Memory B cell (primary cell): ENCODE results near the gene DIP2C.

Experiments used
- ATAC-seq: fragments of 150-1000 bp; cut with Tn5 transposase; 2 replicates; pipeline ENCODE4 v1.10.0; 2021; ENCODE audit warnings: low read depth, mild to moderate bottlenecking, moderate library complexity
- DNase-seq, 2 donors: peaks; one replicate each; pipeline ENCODE4 v3.0.0; 2022; ENCODE audit warnings: low spot score in 2 of 2
- H3K27ac Mint-ChIP-seq: one replicate; pipeline ENCODE4 v1.8.0; 2022; ENCODE audit warnings: mild to moderate bottlenecking, moderate library complexity, mixed read lengths
- H3K27me3 Mint-ChIP-seq: one replicate; pipeline ENCODE4 v1.8.0; 2022; ENCODE audit warnings: mixed read lengths
- H3K36me3 Mint-ChIP-seq: one replicate; pipeline ENCODE4 v1.8.0; 2022; ENCODE audit warnings: mild to moderate bottlenecking, mixed read lengths
- H3K4me1 Mint-ChIP-seq: one replicate; pipeline ENCODE4 v1.8.0; 2022; ENCODE audit warnings: mixed read lengths
- H3K4me3 Mint-ChIP-seq: one replicate; pipeline ENCODE4 v1.8.0; 2022; ENCODE audit warnings: mild to moderate bottlenecking, moderate library complexity, mixed read lengths
- H3K9me3 Mint-ChIP-seq: one replicate; pipeline ENCODE4 v1.8.0; 2022; ENCODE audit warnings: mixed read lengths

DIP2C gene

DNA sequence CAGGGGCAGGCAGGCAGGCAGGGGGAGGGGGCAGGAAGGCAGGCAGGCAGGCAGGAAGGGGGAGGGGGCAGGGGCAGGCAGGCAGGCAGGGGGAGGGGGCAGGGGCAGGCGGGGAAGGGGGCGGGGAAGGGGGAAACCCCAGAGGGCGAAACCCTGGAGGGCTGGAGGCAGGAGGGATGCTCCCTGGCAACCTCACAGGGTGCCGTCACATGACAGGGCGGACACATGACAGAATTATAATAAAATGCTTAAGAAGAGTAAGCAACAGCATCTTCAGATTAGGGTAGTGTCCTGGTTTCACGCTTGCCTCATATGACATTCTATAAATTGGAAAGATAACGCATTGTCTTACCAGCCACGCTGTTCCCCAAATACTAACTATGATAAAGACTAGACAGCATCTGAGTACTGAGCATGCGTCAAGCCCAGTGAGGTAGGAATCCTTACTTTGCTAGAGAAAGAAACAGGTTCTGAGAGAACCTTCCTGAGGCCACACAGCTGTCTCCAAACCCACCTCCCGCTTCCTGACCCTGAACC lies 131.6 kb downstream of the DIP2C start:
- Mint-ChIP-seq H3K27ac (no peak overlapping the region), H3K36me3 (no peaks in the 10 kb centered on the region), H3K4me3 (no peak overlapping the region), H3K9me3 (no peaks in the 10 kb centered on the region), H3K27me3 (peaks cover 17% of the 10 kb centered on the region), H3K4me1 (peaks cover 9% of the 10 kb centered on the region)
- DNase-seq (no peak), ATAC-seq (no peak)

DNA sequence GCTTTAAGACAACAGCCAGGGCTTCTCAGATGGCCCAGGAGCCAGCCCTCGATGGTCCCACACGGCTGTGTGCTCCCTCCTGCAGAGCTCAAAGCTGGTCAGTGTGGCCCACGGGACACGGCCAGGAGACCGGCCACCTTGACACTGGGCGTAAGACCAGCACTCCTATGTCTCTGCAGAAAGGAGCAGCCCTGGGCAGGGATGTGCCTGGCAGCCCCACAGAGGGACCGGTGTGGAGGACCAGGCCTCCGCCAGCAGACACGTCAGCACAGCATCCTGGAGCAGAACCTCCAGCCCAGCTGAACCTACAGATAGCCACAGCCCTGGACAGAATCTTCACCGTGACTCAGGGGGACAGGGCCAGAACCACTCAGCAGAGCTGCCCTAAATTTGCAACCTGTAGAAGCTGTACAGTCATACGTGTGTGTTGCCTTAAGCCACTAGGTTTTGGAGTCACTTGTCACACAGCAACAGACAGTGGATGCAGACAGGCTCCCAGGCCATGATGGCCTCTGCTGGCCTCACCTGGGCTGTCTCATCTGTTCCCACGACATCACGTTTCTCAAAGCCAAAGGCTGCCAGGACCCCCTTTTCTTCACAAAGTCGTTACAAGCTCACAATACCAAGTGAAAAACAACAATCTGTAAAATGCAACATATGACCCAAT lies 132.4 kb downstream of the DIP2C start:
- no peaks in the 10 kb centered on the region for H3K36me3 Mint-ChIP-seq
- DNase-seq (no peak), ATAC-seq (no peak)
- H3K27me3 Mint-ChIP-seq: peaks cover 18% of the 10 kb centered on the region
- H3K4me3 Mint-ChIP-seq: no peak overlapping the region
- H3K9me3 Mint-ChIP-seq: no peaks in the 10 kb centered on the region
- H3K4me1 Mint-ChIP-seq: peaks cover 9% of the 10 kb centered on the region
- H3K27ac Mint-ChIP-seq: no peak overlapping the region

DNA sequence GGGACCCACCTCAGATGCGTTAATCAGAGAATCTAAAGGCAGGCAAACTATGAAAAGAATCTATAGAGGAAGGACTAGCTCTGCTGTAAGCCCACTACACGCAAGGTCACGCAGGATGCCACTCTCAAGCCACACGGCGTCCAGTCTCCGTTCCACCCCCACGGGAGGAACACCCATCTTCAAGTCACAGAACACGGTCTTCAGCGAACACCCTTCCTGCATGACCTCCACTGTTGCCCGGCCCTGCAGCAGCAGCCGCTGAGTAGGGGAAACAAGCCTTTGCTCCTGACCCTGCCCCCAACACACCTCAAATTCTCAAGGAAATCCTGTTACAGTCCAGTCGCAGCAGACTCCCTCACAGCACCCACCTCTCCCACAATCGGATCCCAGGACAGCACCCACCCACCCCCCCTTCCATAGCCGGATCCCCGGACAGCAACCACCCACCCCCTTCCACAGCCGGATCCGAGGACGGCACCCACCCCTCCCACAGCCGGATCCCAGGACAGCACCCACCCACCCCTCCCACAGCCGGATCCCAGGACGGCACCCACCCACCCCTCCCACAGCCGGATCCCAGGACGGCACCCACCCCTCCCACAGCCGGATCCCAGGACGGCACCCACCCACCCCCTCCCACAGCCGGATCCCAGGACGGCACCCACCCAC lies 133.7 kb downstream of the DIP2C start:
- DNase-seq (no peak), ATAC-seq (no peak)
- H3K27me3 Mint-ChIP-seq: peaks cover 20% of the 10 kb centered on the region
- no peak overlapping the region for H3K4me3 Mint-ChIP-seq
- H3K9me3 Mint-ChIP-seq: no peaks in the 10 kb centered on the region
- no peaks in the 10 kb centered on the region for H3K36me3 Mint-ChIP-seq
- no peak overlapping the region for H3K27ac Mint-ChIP-seq
- H3K4me1 Mint-ChIP-seq: peaks cover 9% of the 10 kb centered on the region

GRCh38 chr10:555281-555680 lies 134.2 kb downstream of the DIP2C start:
- no peak for ATAC-seq
- Mint-ChIP-seq H3K4me3 (no peak overlapping the region), H3K27ac (no peak overlapping the region), H3K9me3 (no peaks in the 10 kb centered on the region), H3K27me3 (peaks cover 23% of the 10 kb centered on the region), H3K36me3 (no peaks in the 10 kb centered on the region), H3K4me1 (peaks cover 9% of the 10 kb centered on the region)
- DNase-seq: no peak

DNA sequence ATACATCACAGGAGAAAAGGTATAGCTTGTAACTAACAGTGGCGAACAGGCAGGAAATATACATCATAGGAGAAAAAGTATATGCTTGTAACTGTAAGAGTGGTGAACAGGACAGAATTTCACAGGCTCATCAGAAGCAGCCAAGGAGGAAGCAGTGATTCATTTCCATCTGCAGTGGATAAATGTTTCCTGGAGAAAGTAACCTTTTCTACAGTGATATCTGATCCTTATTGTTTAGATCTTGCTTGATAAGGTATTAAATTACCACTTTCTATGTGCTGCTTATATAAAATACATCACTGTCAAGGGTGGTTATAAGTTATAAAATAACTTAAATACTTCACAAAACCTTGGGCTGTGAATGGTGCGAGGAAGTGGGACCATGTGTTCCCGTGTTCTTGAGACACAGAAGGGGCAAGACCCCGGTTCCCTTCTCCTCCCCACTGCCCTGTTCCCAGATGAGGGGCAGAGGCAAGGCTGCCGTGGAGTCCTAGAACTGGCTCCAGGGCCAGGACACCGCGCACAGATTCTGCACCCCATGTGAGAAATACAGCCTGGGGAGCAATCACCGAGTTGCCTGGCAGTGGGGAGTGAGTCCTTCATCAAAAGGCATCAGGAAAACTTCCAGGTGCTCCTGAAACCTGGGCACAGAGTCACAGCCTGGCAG lies 135.2 kb downstream of the DIP2C start:
- no peak for DNase-seq

GRCh38 chr10:553233-553632 lies 136.2 kb downstream of the DIP2C start:
- no peak overlapping the region for H3K4me3 Mint-ChIP-seq
- no peak overlapping the region for H3K27ac Mint-ChIP-seq
- H3K36me3 Mint-ChIP-seq: no peaks in the 10 kb centered on the region
- no peak for ATAC-seq
- peaks cover 25% of the 10 kb centered on the region for H3K27me3 Mint-ChIP-seq
- H3K9me3 Mint-ChIP-seq: no peaks in the 10 kb centered on the region
- DNase-seq: no peak
- peaks cover 9% of the 10 kb centered on the region for H3K4me1 Mint-ChIP-seq

More for the DNA sequence above, 135.2 kb downstream of the DIP2C start:
- H3K27ac Mint-ChIP-seq: no peak overlapping the region
- H3K9me3 Mint-ChIP-seq: no peaks in the 10 kb centered on the region
- no peak for ATAC-seq
- no peaks in the 10 kb centered on the region for H3K36me3 Mint-ChIP-seq
- H3K27me3 Mint-ChIP-seq: peaks cover 21% of the 10 kb centered on the region
- no peak overlapping the region for H3K4me3 Mint-ChIP-seq
- peaks cover 9% of the 10 kb centered on the region for H3K4me1 Mint-ChIP-seq

DNA sequence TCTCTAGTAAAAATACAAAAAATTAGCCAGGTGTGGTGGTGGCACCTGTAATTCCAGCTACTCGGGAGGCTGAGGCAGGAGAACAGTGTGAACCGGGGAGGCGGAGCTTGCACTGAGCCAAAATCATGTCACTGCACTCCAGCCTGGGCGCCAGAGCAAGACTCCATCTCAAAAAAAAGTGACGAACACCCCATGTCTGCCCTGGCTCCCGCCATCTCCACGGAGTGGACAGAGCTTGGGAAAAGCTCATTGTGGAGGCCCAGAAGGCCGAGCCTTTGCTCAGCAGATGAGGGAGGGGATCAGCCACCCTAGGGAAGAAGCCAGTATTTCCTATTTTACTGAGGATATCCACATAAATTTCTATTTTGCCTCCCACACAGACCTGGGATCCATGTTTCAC lies 136.8 kb downstream of the DIP2C start:
- Mint-ChIP-seq H3K9me3 (no peaks in the 10 kb centered on the region), H3K27me3 (peaks cover 29% of the 10 kb centered on the region), H3K4me1 (peaks cover 6% of the 10 kb centered on the region), H3K27ac (no peak overlapping the region), H3K4me3 (no peak overlapping the region), H3K36me3 (no peaks in the 10 kb centered on the region)
- ATAC-seq: no peak
- no peak for DNase-seq

DNA sequence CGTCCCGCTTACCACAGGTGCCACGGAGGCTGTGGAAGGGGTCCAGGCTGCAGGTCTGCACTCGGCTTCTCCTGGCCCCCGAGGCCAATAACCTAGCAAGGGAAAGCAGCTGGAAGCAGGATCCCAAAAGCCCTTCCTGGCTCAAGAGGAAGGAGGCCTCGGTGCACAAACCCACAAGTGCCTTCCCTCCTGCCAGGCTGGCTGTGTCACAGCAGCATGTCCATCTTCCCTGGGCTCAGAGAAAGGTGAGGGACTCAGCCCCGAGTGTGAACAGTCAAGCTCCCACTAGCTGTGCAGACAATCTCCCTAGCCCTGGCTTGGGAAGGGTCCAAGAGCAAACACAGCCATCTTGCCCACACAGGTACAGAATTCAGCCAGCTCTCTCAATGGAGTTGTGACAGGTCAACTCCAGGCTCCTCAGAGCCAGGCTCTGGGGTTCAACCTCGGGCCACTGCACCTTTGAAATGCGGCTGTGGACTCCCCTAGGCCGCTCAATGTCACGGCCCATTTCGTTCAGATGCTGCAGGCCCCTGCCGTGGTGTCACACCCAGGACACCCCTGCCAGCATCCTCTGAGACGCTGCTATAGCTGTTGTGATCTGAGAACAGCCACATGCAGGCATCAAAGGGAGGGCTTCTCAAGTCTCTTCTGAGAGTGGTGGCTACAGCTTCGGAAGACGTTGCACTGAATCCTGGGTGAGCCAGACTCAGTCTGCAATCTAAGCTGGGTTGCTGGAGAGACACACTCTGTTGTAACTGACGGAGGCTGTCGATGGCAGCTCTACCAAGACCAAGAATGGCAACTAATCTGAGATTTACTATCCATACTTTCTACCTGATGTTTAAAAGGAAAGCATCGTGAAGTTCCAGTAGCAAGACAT lies 137.9 kb downstream of the DIP2C start:
- H3K4me3 Mint-ChIP-seq: no peak overlapping the region
- no peaks in the 10 kb centered on the region for H3K36me3 Mint-ChIP-seq
- DNase-seq (no peak), ATAC-seq (no peak)
- peaks cover 29% of the 10 kb centered on the region for H3K27me3 Mint-ChIP-seq
- no peaks in the 10 kb centered on the region for H3K9me3 Mint-ChIP-seq
- H3K27ac Mint-ChIP-seq: no peak overlapping the region
- peaks cover 4% of the 10 kb centered on the region for H3K4me1 Mint-ChIP-seq

GRCh38 chr10:550665-551372 lies 138.6 kb downstream of the DIP2C start:
- DNase-seq (no peak), ATAC-seq (no peak)
- Mint-ChIP-seq H3K36me3 (no peaks in the 10 kb centered on the region), H3K27ac (no peak overlapping the region), H3K4me1 (no peaks in the 10 kb centered on the region), H3K9me3 (no peaks in the 10 kb centered on the region), H3K27me3 (peaks cover 24% of the 10 kb centered on the region), H3K4me3 (no peak overlapping the region)

- no peaks in the 10 kb centered on the region for H3K9me3 Mint-ChIP-seq
- no peaks in the 10 kb centered on the region for H3K4me1 Mint-ChIP-seq
- peaks cover 22% of the 10 kb centered on the region for H3K27me3 Mint-ChIP-seq
- ATAC-seq (no peak), DNase-seq (no peak)
- no peaks in the 10 kb centered on the region for H3K36me3 Mint-ChIP-seq
- no peak overlapping the region for H3K4me3 Mint-ChIP-seq
- no peak overlapping the region for H3K27ac Mint-ChIP-seq
Measured at GRCh38 chr10:549391-549790, 140.1 kb downstream of the DIP2C start.

GRCh38 chr10:548238-548901 lies 141.1 kb downstream of the DIP2C start:
- no peak overlapping the region for H3K27ac Mint-ChIP-seq
- no peaks in the 10 kb centered on the region for H3K36me3 Mint-ChIP-seq
- H3K4me3 Mint-ChIP-seq: no peak overlapping the region
- peaks cover 18% of the 10 kb centered on the region for H3K27me3 Mint-ChIP-seq
- H3K4me1 Mint-ChIP-seq: no peaks in the 10 kb centered on the region
- no peaks in the 10 kb centered on the region for H3K9me3 Mint-ChIP-seq
- ATAC-seq: no peak
- no peak for DNase-seq

- no peak overlapping the region for H3K4me3 Mint-ChIP-seq
- DNase-seq: no peak
- H3K27me3 Mint-ChIP-seq: peaks cover 22% of the 10 kb centered on the region
- ATAC-seq: no peak
- H3K27ac Mint-ChIP-seq: no peak overlapping the region
- no peaks in the 10 kb centered on the region for H3K36me3 Mint-ChIP-seq
- H3K9me3 Mint-ChIP-seq: no peaks in the 10 kb centered on the region
- H3K4me1 Mint-ChIP-seq: no peaks in the 10 kb centered on the region
Measured at GRCh38 chr10:547591-548081, 141.8 kb downstream of the DIP2C start.
